WTC11 (cell line): ENCODE measurements around the gene SCGB1D2. TPM values are rescaled to one million over a fixed set of nuclear protein-coding genes. Genes with fewer than 3 reads are reported as not detected.

ENCODE experiments used
- ATAC-seq: fragments of 200-7000 bp; cut with Tn5 transposase; 2 replicates; pipeline ENCODE4 v1.10.0; 2021; ENCODE audit warnings: mild to moderate bottlenecking, moderate library complexity
- CTCF ChIA-PET: fragments of 300-600 bp; sonication (Branson Sonifier 250); formaldehyde crosslinking; loops from one replicate; lab custom pipeline; 2021; ENCODE audit warnings: antibody characterized with exemption; lab: Charles Lee
- POLR2A ChIA-PET: fragments of 350-600 bp; sonication (Branson Sonifier 250); formaldehyde crosslinking; loops from one replicate; lab custom pipeline; 2021; ENCODE audit warnings: antibody characterized with exemption; lab: Charles Lee
- DNase-seq: peaks from one replicate; pipeline ENCODE4 v3.0.0; 2021; ENCODE audit warnings: low spot score
- H3K27ac Mint-ChIP-seq: 2 replicates; pipeline ENCODE4 v1.8.0; 2021; ENCODE audit warnings: mixed read lengths
- H3K27me3 Mint-ChIP-seq: 2 replicates; pipeline ENCODE4 v1.8.0; 2021; ENCODE audit warnings: low read depth, mild to moderate bottlenecking, moderate library complexity, mixed read lengths
- H3K36me3 Mint-ChIP-seq: 2 replicates; pipeline ENCODE4 v1.8.0; 2021; ENCODE audit warnings: mixed read lengths
- H3K4me1 Mint-ChIP-seq: 2 replicates; pipeline ENCODE4 v1.8.0; 2022; ENCODE audit warnings: mixed read lengths
- H3K4me3 Mint-ChIP-seq: 2 replicates; pipeline ENCODE4 v1.8.0; 2021; ENCODE audit warnings: mild to moderate bottlenecking, moderate library complexity, mixed read lengths
- H3K9me3 Mint-ChIP-seq: 2 replicates; pipeline ENCODE4 v1.8.0; 2021; ENCODE audit warnings: mixed read lengths
- AR ChIP-seq: fragments of 250-450 bp; sonication (Bioruptor Pico); IDR thresholded peaks from 2 replicates; pipeline ENCODE4 v1.9.0; 2021; ENCODE audit warnings: mild to moderate bottlenecking
- ARID4B ChIP-seq: sonication (generic); formaldehyde crosslinking; IDR thresholded peaks from 2 replicates; pipeline ENCODE4 v1.8.0; 2023; ENCODE audit warnings: missing genetic modification reagents, mild to moderate bottlenecking, borderline replicate concordance
- ATF2 ChIP-seq: sonication (generic); formaldehyde crosslinking; IDR thresholded peaks from 2 replicates; pipeline ENCODE4 v1.8.1; 2022; ENCODE audit warnings: low read depth, missing genetic modification reagents, borderline replicate concordance
- ATF3 ChIP-seq: sonication (generic); formaldehyde crosslinking; conservative IDR thresholded peaks from 2 replicates; pipeline ENCODE4 v1.8.1; 2022; ENCODE audit warnings: mild to moderate bottlenecking, missing genetic modification reagents
- CTCF ChIP-seq: fragments of 200-600 bp; IDR thresholded peaks from 2 replicates; pipeline ENCODE4 v1.8.0; 2022; ENCODE audit warnings: antibody characterized with exemption
- E2F5 ChIP-seq: sonication (generic); formaldehyde crosslinking; IDR thresholded peaks from 2 replicates; pipeline ENCODE4 v1.8.1; 2022; ENCODE audit warnings: mild to moderate bottlenecking, moderate library complexity, missing genetic modification reagents
- ETV6 ChIP-seq: sonication (generic); formaldehyde crosslinking; IDR thresholded peaks from 2 replicates; pipeline ENCODE4 v1.8.1; 2022; ENCODE audit warnings: mild to moderate bottlenecking, missing genetic modification reagents
- FOXP4 ChIP-seq: sonication (generic); formaldehyde crosslinking; IDR thresholded peaks from 2 replicates; pipeline ENCODE4 v1.8.0; 2022; ENCODE audit warnings: mild to moderate bottlenecking, missing genetic modification reagents
- GTF2I ChIP-seq: fragments of 250-450 bp; sonication (Bioruptor Pico); conservative IDR thresholded peaks from 2 replicates; pipeline ENCODE4 v1.4.0; 2021; ENCODE audit warnings: mild to moderate bottlenecking
- HMGA2 ChIP-seq: fragments of 250-450 bp; sonication (Bioruptor Pico); IDR thresholded peaks from 2 replicates; pipeline ENCODE4 v1.4.0; 2021; ENCODE audit warnings: mild to moderate bottlenecking, moderate library complexity
- KAT7 ChIP-seq: sonication (generic); formaldehyde crosslinking; IDR thresholded peaks from 2 replicates; pipeline ENCODE4 v1.8.1; 2023; ENCODE audit warnings: missing genetic modification reagents, mild to moderate bottlenecking, borderline replicate concordance
- MAX ChIP-seq: sonication (generic); formaldehyde crosslinking; IDR thresholded peaks from 2 replicates; pipeline ENCODE4 v1.8.0; 2022; ENCODE audit warnings: mild to moderate bottlenecking, missing genetic modification reagents
- NR1H2 ChIP-seq: sonication (generic); formaldehyde crosslinking; IDR thresholded peaks from 2 replicates; pipeline ENCODE4 v1.9.0; 2021; ENCODE audit warnings: mild to moderate bottlenecking, moderate library complexity, missing genetic modification reagents
- OVOL2 ChIP-seq: fragments of 250-450 bp; sonication (Bioruptor Pico); IDR thresholded peaks from 2 replicates; pipeline ENCODE4 v1.9.0; 2021; ENCODE audit warnings: mild to moderate bottlenecking, borderline replicate concordance
- ZNF121 ChIP-seq: sonication (generic); formaldehyde crosslinking; IDR thresholded peaks from 2 replicates; pipeline ENCODE4 v1.8.0; 2023; ENCODE audit warnings: missing genetic modification reagents
- ZNF219 ChIP-seq: sonication (generic); formaldehyde crosslinking; IDR thresholded peaks from 2 replicates; pipeline ENCODE4 v1.8.0; 2023; ENCODE audit warnings: missing genetic modification reagents, mild to moderate bottlenecking, borderline replicate concordance
- ZNF423 ChIP-seq: fragments of 250-450 bp; sonication (Bioruptor Pico); IDR thresholded peaks from 2 replicates; pipeline ENCODE4 v2.1.2; 2022; ENCODE audit warnings: mild to moderate bottlenecking, moderate library complexity
- ZSCAN18 ChIP-seq: fragments of 250-450 bp; sonication (Bioruptor Pico); IDR thresholded peaks from 2 replicates; pipeline ENCODE4 v2.1.2; 2022; ENCODE audit warnings: mild to moderate bottlenecking, moderate library complexity
- total RNA-seq: library from RNA; stranded (reverse); gene quantifications from 3 replicates; pipeline ENCODE4 v1.2.3, GENCODE V29; 2021

Gene SCGB1D2
- total RNA-seq, 1 experiment from 2014 or later: not detected

- peaks cover 7% of the 10 kb centered on the region for H3K27me3 Mint-ChIP-seq
- H3K9me3 Mint-ChIP-seq: no peaks in the 10 kb centered on the region
- ATAC-seq (no peak), DNase-seq (no peak)
- H3K27ac Mint-ChIP-seq: no peak overlapping the region
- H3K4me1 Mint-ChIP-seq: peaks cover 7% of the 10 kb centered on the region
- TF ChIP-seq NR1H2 (no peak), ZNF423 (CRISPR knock-in tag) (no peak), ZNF121 (CRISPR knock-in tag) (no peak), ATF2 (no peak), OVOL2 (CRISPR knock-in tag) (no peak)
- TF ChIP-seq, all 79 proteins: peak for 0
- no peak overlapping the region for H3K4me3 Mint-ChIP-seq
- no peaks in the 10 kb centered on the region for H3K36me3 Mint-ChIP-seq
- ChIA-PET CTCF (no interaction called here), POLR2A (no interaction called here)
These were observed 3.9 kb upstream of the SCGB1D2 start for GRCh38 chr11:62238151-62238550.

- POLR2A ChIA-PET: no interaction called here
- Mint-ChIP-seq H3K36me3 (no peaks in the 10 kb centered on the region), H3K4me3 (no peak overlapping the region), H3K9me3 (no peaks in the 10 kb centered on the region), H3K4me1 (peaks cover 7% of the 10 kb centered on the region), H3K27ac (no peak overlapping the region), H3K27me3 (peaks cover 7% of the 10 kb centered on the region)
- no peak for ATAC-seq
- CTCF ChIA-PET: interaction anchor here (1.2 to 2.0 kb wide), 2 partner anchors 45 to 159 kb away, joined by 3 to 5 read pairs; no protein-coding TSS in a partner anchor
- no peak for DNase-seq
- TF ChIP-seq CTCF (no peak), AR (CRISPR knock-in tag) (no peak), ATF3 (CRISPR knock-in tag) (no peak), E2F5 (CRISPR knock-in tag) (no peak), MAX (CRISPR knock-in tag) (no peak), FOXP4 (CRISPR knock-in tag) (no peak), GTF2I (CRISPR knock-in tag) (no peak), HMGA2 (CRISPR knock-in tag) (no peak), ETV6 (no peak), ZSCAN18 (CRISPR knock-in tag) (no peak), ZNF219 (CRISPR knock-in tag) (no peak), ARID4B (CRISPR knock-in tag) (no peak), KAT7 (no peak)
These were observed 944 bp upstream of the SCGB1D2 start for GRCh38 chr11:62241095-62241494.
